NCI-H128 (cell line): ENCODE measurements around the gene P2RX5.

Experiments
- DNase-seq: peaks from one replicate; lab custom pipeline; 2025; ENCODE audit not compliant: unreplicated experiment; lab: John Stamatoyannopoulos, UW

The P2RX5 gene

DNA sequence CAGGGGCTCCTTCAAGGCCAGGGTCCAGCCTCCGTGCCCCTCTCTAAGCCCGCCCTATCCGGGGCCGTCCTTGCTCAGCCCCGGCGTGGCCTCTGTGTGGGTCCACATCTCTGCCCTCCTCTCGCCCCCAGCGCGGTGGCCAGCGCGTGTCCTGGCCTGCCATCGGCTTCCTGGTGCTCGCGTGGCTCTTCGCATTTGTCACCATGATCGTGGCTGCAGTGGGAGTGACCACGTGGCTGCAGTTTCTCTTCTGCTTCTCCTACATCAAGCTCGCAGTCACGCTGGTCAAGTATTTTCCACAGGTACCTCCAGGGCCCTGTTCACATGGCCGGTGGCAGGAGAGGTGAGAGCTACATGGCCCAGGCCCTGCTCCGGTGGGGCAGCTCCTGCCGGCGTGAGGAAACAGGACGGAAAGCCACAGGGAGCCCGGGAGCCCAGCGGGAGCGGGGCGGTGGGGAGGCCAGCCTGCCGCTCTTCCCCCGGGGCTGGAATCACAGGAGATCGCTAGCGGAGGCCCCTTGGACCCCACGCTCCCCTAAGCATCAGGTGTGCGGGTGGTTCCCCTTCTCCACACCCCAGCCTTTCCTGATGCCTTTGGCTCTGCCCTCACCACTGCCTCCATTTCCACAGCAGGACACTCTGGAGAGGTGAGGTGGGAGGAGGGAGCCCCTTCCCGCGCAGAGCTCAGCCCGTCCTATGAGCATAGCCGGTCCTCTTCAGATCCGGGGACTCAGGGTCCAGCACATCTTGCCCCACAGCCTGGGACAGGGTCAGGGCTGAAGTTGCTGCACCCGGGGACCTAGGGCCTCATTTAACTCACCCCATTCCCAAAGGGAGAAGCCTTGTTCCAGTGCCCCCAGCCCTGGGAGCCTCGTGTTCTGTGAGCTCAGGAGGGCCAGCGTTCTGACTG, 37.8 kb downstream of the P2RX5 start:
- DNase-seq: no peak

- DNase-seq: no peak
Observed at GRCh38 chr17:3657588-3657869, 38.4 kb downstream of the P2RX5 start.

- DNase-seq: no peak
Observed at GRCh38 chr17:3656755-3657587, 39.0 kb downstream of the P2RX5 start.

DNA sequence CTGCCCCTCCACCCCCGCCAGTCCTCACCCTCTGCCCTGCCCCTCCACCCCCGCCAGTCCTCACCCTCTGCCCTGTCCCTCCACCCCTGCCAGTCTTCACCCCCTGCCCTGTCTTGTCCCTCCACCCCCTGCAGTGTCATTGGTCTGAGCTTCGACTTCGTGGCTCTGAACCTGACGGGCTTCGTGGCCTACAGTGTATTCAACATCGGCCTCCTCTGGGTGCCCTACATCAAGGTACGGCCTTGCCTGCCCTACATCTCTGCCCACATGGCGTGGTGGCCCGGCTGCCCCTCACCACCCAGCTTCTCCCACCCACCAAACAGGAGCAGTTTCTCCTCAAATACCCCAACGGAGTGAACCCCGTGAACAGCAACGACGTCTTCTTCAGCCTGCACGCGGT, 39.6 kb downstream of the P2RX5 start:
- DNase-seq: no peak

DNA sequence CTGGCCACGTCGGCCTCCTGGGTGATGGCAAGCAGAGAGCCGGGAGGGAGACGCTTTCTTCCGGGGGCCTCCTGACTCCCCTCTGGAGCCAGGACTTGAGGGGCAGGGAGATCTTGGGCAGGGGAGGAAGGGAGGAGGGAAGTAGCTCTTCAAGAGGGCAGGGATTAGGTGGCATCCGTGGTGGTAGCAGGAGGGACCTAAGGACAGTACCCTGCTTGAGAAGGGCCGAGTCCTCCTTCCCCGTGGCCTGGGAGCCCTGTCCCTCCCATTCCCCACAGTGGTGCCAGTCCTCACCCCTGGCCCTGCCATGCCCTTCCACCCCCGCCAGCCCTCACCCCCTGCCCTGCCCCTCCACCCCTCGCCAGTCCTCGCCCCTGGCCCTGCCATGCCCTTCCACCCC, 40.2 kb downstream of the P2RX5 start:
- no peak for DNase-seq

GRCh38 chr17:3647769-3648555, 48.0 kb downstream of the P2RX5 start:
- no peak for DNase-seq

GRCh38 chr17:3647251-3647650, 48.7 kb downstream of the P2RX5 start:
- no peak for DNase-seq

GRCh38 chr17:3645310-3645709, 50.6 kb downstream of the P2RX5 start:
- DNase-seq: no peak

GRCh38 chr17:3643889-3644349, 52.0 kb downstream of the P2RX5 start:
- DNase-seq: no peak

GRCh38 chr17:3641717-3642486, 54.1 kb downstream of the P2RX5 start:
- DNase-seq: no peak

- DNase-seq: no peak
Observed at GRCh38 chr17:3641014-3641413, 54.9 kb downstream of the P2RX5 start.

DNA sequence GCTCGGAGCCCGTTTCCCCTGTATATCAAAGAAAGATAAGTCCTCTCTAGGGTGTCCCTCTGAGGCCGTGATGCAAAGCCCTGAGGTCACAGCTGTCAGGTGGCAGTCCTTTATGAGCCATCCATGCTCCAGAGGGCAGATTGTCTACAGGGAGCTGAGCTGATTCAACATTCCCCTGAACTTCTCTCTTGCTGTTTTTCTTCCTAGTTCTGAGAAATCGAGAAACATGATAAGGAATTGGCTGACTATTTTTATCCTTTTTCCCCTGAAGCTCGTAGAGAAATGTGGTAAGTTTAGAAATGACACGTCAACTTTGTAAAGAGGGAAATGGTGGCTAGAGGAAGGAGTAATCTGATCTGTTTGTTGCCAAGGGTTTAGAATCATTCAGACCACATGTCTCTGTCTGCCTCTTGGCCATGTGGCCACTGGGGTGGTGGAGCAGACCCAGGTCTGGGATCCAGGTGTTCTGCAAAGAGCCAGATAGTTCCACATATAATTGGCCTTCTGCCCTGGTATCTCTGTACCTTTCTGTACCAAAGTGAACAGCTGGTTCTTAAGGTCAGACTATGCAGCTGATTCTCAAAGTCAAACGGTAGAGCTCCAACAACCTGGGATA, 55.9 kb downstream of the P2RX5 start:
- no peak for DNase-seq

DNA sequence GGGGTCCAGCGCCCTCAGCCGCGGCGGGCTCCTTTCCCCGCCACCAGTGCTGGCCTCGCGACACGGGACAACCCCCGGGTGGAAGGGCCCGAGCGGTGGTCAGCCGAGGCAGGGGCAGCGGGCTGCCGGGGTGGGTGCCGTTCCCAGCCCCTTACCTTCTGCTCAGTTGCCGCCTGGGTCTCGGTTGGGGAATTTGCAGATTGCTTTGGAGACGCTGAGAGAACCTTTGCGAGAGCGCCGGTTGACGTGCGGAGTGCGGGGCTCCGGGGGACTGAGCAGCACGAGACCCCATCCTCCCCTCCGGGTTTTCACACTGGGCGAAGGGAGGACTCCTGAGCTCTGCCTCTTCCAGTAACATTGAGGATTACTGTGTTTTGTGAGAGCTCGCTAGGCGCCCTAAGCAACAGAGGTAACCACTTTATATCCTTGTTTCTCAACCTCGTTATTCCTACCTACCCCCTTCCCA, 59.0 kb downstream of the P2RX5 start:
- DNase-seq: no peak

DNA sequence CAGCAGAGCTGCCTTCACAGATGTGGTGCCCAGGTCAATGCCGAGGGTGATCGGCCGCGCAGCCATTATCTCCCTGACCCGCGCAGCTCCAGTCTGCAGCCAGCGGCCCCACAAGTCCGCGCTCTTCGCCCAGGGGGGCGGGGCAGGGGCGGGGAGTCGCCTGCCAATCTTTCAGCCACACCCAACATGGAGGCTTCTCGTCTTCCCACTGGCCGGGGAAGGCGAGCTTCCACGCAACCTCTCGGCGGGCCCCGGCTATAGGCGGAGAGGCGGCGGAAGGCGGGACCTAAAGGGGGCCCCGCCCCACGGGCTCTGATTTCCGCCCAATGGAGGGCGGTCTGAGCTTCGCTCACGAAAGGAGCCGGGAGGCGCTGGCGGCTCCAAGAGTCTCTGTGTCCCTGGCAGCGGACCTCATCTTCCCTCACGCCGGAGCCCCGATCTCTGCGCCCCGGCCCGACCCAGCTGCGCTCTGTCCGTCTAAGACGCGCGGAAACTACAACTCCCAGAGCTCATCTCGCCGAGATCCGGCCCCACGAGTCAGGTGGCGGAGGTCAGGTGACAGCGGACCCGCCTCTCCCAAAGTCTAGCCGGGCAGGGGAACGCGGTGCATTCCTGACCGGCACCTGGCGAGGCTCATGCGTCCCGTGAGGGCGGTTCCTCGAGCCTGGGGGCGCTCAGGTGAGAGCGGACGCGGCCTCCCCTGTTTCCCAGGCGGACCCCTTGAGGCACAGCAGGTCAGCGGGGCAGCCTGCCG, 59.6 kb downstream of the P2RX5 start, which contains the start of the genes CTNS and SHPK:
Gene CTNS, plus strand, starts transcription at position 607 of the 754 bp plus-strand sequence. CDS start 3,447 bp downstream, outside the sequence.
Gene SHPK, minus strand, starts transcription at position 97 of the 754 bp plus-strand sequence. Its CDS starts 31 bp downstream, at position 66.
- DNase-seq: peak; percentile 78

DNA sequence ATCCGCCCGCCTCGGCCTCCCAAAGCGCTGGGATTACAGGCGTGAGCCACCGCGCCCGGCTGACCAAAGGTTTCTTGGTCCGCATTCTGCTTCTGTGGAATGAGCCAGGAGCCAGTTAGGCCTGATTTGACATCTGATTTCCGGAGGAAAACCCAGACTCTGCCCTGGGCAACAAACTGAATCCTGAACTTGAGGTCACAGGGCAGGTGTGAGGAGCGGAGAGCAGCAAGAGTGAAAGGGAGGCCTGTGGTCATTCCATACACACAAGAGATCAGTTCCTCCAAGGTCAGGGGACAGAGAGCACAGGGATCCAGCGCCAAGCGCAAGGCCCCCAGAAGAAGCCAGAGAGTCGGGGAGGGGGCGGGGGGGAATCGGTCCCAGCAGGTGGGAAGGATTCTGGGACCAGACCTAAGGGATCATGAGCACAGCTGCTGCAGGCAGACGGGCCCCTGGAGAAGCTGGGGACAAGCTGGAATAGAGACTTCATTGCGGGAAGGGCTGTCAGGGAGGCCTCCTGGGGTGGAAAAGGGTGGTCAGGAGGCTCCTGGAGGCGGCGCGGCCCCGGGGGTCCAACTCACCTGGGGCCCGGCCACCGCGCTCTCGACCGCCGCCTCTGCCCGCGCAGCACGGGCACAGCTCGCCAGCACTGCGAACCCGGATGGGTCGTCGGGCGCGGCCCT, 60.3 kb downstream of the P2RX5 start:
- DNase-seq: no peak

- no peak for DNase-seq
Observed at GRCh38 chr17:3632287-3632686, 63.7 kb downstream of the P2RX5 start.

- no peak for DNase-seq
Observed at GRCh38 chr17:3630781-3631180, 65.2 kb downstream of the P2RX5 start.

DNA sequence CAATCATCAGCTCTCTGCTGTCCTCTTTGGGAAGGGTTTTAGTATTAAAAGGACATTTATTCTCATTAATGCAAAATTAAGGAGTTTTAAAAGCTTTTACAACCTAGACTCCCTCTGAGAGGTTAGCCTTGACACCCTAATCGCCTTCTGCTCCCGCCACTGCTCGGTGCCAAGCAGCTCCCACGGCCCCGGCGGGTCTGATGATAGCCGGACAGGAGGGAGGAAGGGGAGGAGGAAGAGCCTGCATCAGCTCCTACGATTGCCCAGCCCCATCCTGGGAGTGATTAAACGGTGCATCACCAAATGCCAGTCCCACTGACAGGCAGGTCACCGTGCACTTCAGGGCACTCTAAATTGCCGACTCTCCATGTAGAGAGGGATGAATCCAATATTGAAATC, 68.2 kb downstream of the P2RX5 start:
- DNase-seq: no peak
